Urinary bladder (tissue), 4 donors: ENCODE data around the gene CACNA1C. TPM values are rescaled to one million over a fixed set of nuclear protein-coding genes. Genes with fewer than 3 reads are reported as not detected.

Experiments used
- DNase-seq: peaks from one replicate; pipeline ENCODE4 v3.0.0-alpha.2; 2015; ENCODE audit errors: extremely low spot score
- H3K27ac ChIP-seq: one replicate; pipeline ENCODE4 v1.5.1; 2013; ENCODE audit warnings: low read depth, mild to moderate bottlenecking, moderate library complexity
- H3K36me3 ChIP-seq: one replicate; pipeline ENCODE4 v1.6.1; 2013; ENCODE audit warnings: mild to moderate bottlenecking, moderate library complexity; ENCODE audit not compliant: insufficient read depth
- H3K4me1 ChIP-seq: one replicate; pipeline ENCODE4 v1.6.1; 2013; ENCODE audit warnings: mild to moderate bottlenecking, moderate library complexity; ENCODE audit not compliant: insufficient read depth
- H3K4me3 ChIP-seq: one replicate; pipeline ENCODE4 v1.5.1; 2013; ENCODE audit warnings: low read depth, low read length
- WGBS: extraction: QIAGEN DNeasy Blood & Tissue Kit; methylation state at CpG from one replicate; pipeline ENCODE4 v1.1.7; 2013; 5-methylcytosine and 5-hydroxymethylcytosine counted together
- polyA plus RNA-seq: library from polyadenylated mRNA; stranded (reverse); fragments of 200-250 nt; gene quantifications from one replicate; pipeline ENCODE4 v1.2.3, GENCODE V29; 2013
- total RNA-seq: library from RNA; depleted of rRNA; stranded (reverse); fragments of >200 nt; gene quantifications from one replicate; pipeline ENCODE4 v1.2.3, GENCODE V29; 2014
- donor health status: healthy with polysubstance abuse.
- donor health status: healthy.

Gene CACNA1C
- total and polyA plus RNA-seq, 2 donors, result 25.7 to 34.5 TPM

GRCh38 chr12:2288875-2289274 is 236.1 kb downstream of the CACNA1C start:
- Histone ChIP-seq H3K4me3 (no peak overlapping the region), H3K36me3 (no peaks in the 10 kb centered on the region), H3K4me1 (no peaks in the 10 kb centered on the region), H3K27ac (no peak overlapping the region)
- WGBS, result 84% methylated on average over 5 of the region's 5 CpGs
- no peak for DNase-seq

GRCh38 chr12:2289525-2289924 is 236.7 kb downstream of the CACNA1C start:
- WGBS, result 91% methylated on average over 10 of the region's 10 CpGs
- Histone ChIP-seq H3K4me1 (no peaks in the 10 kb centered on the region), H3K4me3 (no peak overlapping the region), H3K36me3 (no peaks in the 10 kb centered on the region), H3K27ac (no peak overlapping the region)
- no peak for DNase-seq

GRCh38 chr12:2290091-2290490 is 237.3 kb downstream of the CACNA1C start:
- 97% methylated on average over 4 of the region's 4 CpGs for WGBS
- Histone ChIP-seq H3K4me3 (no peak overlapping the region), H3K4me1 (no peaks in the 10 kb centered on the region), H3K27ac (no peak overlapping the region), H3K36me3 (no peaks in the 10 kb centered on the region)
- DNase-seq, result no peak

- WGBS, result 80% methylated on average over 6 of the region's 6 CpGs
- no peak overlapping the region for H3K27ac ChIP-seq
- no peaks in the 10 kb centered on the region for H3K4me1 ChIP-seq
- H3K4me3 ChIP-seq, result no peak overlapping the region
- no peaks in the 10 kb centered on the region for H3K36me3 ChIP-seq
- DNase-seq, result no peak
Measured at GRCh38 chr12:2290516-2291065, 237.8 kb downstream of the CACNA1C start.

GRCh38 chr12:2291182-2291832 is 238.5 kb downstream of the CACNA1C start:
- WGBS, result 82% methylated on average over 15 of the region's 15 CpGs
- H3K4me1 ChIP-seq, result no peaks in the 10 kb centered on the region
- no peak for DNase-seq
- H3K36me3 ChIP-seq, result no peaks in the 10 kb centered on the region
- no peak overlapping the region for H3K27ac ChIP-seq
- H3K4me3 ChIP-seq, result no peak overlapping the region

GRCh38 chr12:2291947-2292346 is 239.2 kb downstream of the CACNA1C start:
- WGBS, result 83% methylated on average over 3 of the region's 3 CpGs
- H3K4me1 ChIP-seq, result no peaks in the 10 kb centered on the region
- H3K4me3 ChIP-seq, result no peak overlapping the region
- no peak for DNase-seq
- no peak overlapping the region for H3K27ac ChIP-seq
- no peaks in the 10 kb centered on the region for H3K36me3 ChIP-seq

- DNase-seq, result no peak
- H3K27ac ChIP-seq, result no peak overlapping the region
- no peak overlapping the region for H3K4me3 ChIP-seq
- 66% methylated on average over 6 of the region's 6 CpGs for WGBS
- H3K4me1 ChIP-seq, result no peaks in the 10 kb centered on the region
- no peaks in the 10 kb centered on the region for H3K36me3 ChIP-seq
Measured at GRCh38 chr12:2292560-2292959, 239.8 kb downstream of the CACNA1C start.

- H3K27ac ChIP-seq, result no peak overlapping the region
- DNase-seq, result no peak
- no peaks in the 10 kb centered on the region for H3K4me1 ChIP-seq
Measured at GRCh38 chr12:2294651-2295475, 242.1 kb downstream of the CACNA1C start.

GRCh38 chr12:2295941-2296461 is 243.2 kb downstream of the CACNA1C start:
- no peak for DNase-seq
- H3K36me3 ChIP-seq, result no peaks in the 10 kb centered on the region
- no peak overlapping the region for H3K4me3 ChIP-seq
- no peak overlapping the region for H3K27ac ChIP-seq
- 70% methylated on average over 3 of the region's 3 CpGs for WGBS
- H3K4me1 ChIP-seq, result no peaks in the 10 kb centered on the region

More at GRCh38 chr12:2294651-2295475, 242.1 kb downstream of the CACNA1C start:
- Histone ChIP-seq H3K4me3 (no peak overlapping the region), H3K36me3 (no peaks in the 10 kb centered on the region)
- 81% methylated on average over 20 of the region's 20 CpGs for WGBS

GRCh38 chr12:2297004-2297403 is 244.2 kb downstream of the CACNA1C start:
- no peaks in the 10 kb centered on the region for H3K4me1 ChIP-seq
- H3K4me3 ChIP-seq, result no peak overlapping the region
- DNase-seq, result no peak
- no peaks in the 10 kb centered on the region for H3K36me3 ChIP-seq
- 72% methylated on average over 6 of the region's 6 CpGs for WGBS
- no peak overlapping the region for H3K27ac ChIP-seq

GRCh38 chr12:2297658-2298057 is 244.9 kb downstream of the CACNA1C start:
- 83% methylated on average over 4 of the region's 4 CpGs for WGBS
- Histone ChIP-seq H3K4me3 (no peak overlapping the region), H3K4me1 (no peaks in the 10 kb centered on the region), H3K27ac (no peak overlapping the region), H3K36me3 (no peaks in the 10 kb centered on the region)
- DNase-seq, result no peak

GRCh38 chr12:2298556-2299200 is 245.9 kb downstream of the CACNA1C start:
- no peak for DNase-seq
- WGBS, result 86% methylated on average over 12 of the region's 12 CpGs
- H3K4me1 ChIP-seq, result no peaks in the 10 kb centered on the region

GRCh38 chr12:2299206-2299605 is 246.4 kb downstream of the CACNA1C start:
- H3K27ac ChIP-seq, result no peak overlapping the region
- H3K4me1 ChIP-seq, result no peaks in the 10 kb centered on the region
- DNase-seq, result no peak
- H3K4me3 ChIP-seq, result no peak overlapping the region
- 43% methylated on average over 6 of the region's 6 CpGs for WGBS
- H3K36me3 ChIP-seq, result no peaks in the 10 kb centered on the region

More at GRCh38 chr12:2298556-2299200, 245.9 kb downstream of the CACNA1C start:
- H3K36me3 ChIP-seq, result no peaks in the 10 kb centered on the region
- no peak overlapping the region for H3K27ac ChIP-seq
- no peak overlapping the region for H3K4me3 ChIP-seq
